ENCODE results near the gene MTA3. TPM values are rescaled to one million over a fixed set of nuclear protein-coding genes. Genes with fewer than 3 reads are reported as not detected.
A peak's percentile ranks its signal among the peaks of the same experiment; 100 is the strongest.

Gene MTA3
- total and polyA plus RNA-seq, 8 donors, result 16.8 to 28.1 (median 21.6) TPM

DNA sequence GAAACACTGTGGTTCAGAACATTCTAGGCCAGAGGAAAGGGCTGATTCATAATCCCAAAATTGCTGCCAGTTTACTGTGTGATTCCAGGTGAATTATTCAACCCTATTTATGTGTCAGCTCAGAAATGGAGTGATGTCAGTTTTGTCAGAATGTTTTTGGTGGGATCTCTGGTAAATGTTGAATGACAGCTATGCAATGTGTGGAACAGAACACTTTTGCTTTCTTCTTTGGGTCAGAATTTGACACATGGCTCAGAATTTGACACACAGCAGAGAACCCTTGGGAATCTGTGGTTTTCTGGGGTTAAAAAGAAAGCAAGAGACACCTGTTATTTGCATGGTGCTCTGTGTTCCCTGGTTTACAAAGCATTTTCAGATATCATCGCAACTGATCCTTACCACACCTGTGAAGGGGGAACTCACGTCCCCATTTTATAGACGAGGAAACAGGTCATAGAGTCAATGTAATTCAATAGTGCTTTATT is 1.6 kb upstream of the MTA3 start:
- DNase-seq (no peak), FAIRE-seq (no peak), ATAC-seq (no peak)
- TF ChIP-seq, protein P1, sequence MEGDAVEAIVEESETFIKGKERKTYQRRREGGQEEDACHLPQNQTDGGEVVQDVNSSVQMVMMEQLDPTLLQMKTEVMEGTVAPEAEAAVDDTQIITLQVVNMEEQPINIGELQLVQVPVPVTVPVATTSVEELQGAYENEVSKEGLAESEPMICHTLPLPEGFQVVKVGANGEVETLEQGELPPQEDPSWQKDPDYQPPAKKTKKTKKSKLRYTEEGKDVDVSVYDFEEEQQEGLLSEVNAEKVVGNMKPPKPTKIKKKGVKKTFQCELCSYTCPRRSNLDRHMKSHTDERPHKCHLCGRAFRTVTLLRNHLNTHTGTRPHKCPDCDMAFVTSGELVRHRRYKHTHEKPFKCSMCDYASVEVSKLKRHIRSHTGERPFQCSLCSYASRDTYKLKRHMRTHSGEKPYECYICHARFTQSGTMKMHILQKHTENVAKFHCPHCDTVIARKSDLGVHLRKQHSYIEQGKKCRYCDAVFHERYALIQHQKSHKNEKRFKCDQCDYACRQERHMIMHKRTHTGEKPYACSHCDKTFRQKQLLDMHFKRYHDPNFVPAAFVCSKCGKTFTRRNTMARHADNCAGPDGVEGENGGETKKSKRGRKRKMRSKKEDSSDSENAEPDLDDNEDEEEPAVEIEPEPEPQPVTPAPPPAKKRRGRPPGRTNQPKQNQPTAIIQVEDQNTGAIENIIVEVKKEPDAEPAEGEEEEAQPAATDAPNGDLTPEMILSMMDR (IDR thresholded peaks at IDR 0.05), result no peak
- H3K36me3 ChIP-seq, result no peaks in the 10 kb centered on the region
- H3K4me1 ChIP-seq, result peaks cover 13 to 21% (median 19%) of the 10 kb centered on the region in 3 donors
- H3K4me3 ChIP-seq, result no peak overlapping the region
- intact Hi-C loops (cut with DNase I), result no loop called here
- H3K27me3 ChIP-seq, result no peaks in the 10 kb centered on the region
- peak overlapping the region in 1 of 4 donors; percentile 91 for H3K27ac ChIP-seq
- 45 to 60% methylated on average over 3 of the region's 3 CpGs for WGBS, 2 donors
- H3K9me3 ChIP-seq, result no peaks in the 10 kb centered on the region

DNA sequence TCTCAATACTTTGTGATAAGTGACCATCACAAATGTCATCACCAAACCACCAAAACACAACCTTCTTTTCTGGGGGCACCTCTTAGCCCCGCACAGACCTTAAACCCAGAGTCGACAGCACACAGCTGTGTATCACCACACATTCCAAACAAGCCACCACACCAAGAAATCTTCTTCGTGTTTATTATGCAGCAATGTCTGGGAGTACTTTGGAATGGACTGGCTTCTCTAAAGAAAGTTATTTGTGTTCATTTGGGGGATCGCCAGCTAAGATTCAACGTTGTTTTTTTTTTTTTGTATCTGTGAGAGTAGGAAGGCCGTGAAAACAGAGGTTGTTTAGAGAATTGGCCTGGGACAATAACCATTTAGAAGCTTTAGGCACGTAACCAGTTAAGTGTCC is 1.1 kb upstream of the MTA3 start:
- H3K27me3 ChIP-seq, result no peaks in the 10 kb centered on the region
- H3K4me1 ChIP-seq, result peaks cover 8 to 17% (median 17%) of the 10 kb centered on the region in 3 donors
- FAIRE-seq (no peak), DNase-seq (no peak), ATAC-seq (no peak)
- WGBS, 2 donors, result 51 to 56% methylated on average over 7 of the region's 7 CpGs
- peak overlapping the region; percentile 26 to 91 (median 84) for H3K27ac ChIP-seq
- intact Hi-C loops (cut with DNase I), result no loop called here
- no peaks in the 10 kb centered on the region for H3K36me3 ChIP-seq
- TF ChIP-seq, protein P1 (IDR thresholded peaks at IDR 0.05), result no peak
- H3K9me3 ChIP-seq, result no peaks in the 10 kb centered on the region
- no peak overlapping the region for H3K4me3 ChIP-seq

DNA sequence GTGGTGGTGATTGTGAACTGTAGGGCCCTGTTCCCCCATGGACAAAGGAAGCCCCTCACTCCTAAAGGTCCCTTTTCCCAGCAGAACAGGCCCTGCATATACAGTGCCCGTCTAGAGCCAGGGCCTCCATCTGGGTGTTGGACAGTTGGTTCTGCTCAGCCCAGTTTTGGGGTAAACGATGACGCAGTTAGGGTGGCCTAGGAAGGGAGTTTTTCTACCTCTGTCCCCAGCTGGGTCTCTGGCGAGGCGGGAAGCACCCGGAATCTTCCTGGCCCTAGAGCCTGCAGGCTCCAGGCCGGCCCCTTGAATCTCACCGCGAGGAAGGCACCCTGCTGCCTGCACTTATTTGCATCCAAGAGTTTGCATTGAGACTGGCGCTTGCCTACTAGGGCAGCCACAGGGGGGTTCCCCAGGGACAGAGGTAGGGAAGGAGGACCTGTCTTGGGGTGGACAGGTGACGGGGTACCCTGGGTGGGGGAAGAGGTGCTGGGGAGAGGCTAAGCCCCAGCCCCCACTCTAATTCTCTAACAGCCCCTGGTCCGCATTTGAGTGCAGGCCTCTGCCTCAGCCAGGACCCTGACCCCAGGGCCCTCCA is 529 bp upstream of the MTA3 start:
- WGBS, 2 donors, result 18 to 27% methylated on average over 11 to 12 of the region's 12 CpGs

DNA sequence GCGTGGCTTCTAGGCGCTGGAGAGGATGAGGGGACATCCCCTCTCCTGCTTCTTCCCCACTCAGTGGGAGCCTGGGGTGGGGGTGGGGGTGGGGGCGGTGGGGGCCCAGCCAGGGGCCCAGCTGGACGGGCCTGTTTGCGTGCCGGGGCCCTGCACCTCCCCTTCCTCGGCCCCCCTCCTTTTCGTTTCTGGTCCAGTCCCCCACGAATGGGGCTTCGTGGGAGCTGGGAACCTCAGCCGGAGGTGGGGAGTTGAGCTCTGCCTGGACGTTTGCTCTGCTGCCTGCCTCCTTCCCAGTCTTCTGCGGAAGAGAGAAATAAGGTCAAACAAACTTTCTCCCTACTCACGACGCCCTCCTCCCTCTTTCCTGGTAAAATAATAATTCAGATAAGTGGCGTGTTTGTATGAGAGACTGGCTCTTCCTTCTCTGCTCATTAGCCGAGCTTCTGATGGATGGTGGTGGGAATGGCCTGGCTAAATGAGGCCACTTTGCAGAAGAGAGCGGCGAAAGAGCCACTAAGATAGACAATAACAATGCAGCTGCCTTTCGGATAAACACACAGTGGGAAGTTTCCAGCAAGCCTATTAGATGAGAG is 782 bp downstream of the MTA3 start:
- FAIRE-seq, result no peak
- intact Hi-C loops (cut with DNase I), result no loop called here
- peaks cover 0 to 11% (median 11%) of the 10 kb centered on the region in 3 donors for H3K4me1 ChIP-seq
- 1 to 2% methylated on average over 14 to 20 of the region's 20 CpGs for WGBS, 2 donors
- H3K27ac ChIP-seq, result peak overlapping the region; percentile 75 to 91 (median 84)
- TF ChIP-seq, protein P1 (IDR thresholded peaks at IDR 0.05), result no peak
- H3K9me3 ChIP-seq, result no peaks in the 10 kb centered on the region
- peak in 5 of 6 donors; percentile 12 to 60 (median 25) for DNase-seq
- no peaks in the 10 kb centered on the region for H3K36me3 ChIP-seq
- ATAC-seq, result peak; percentile 32 to 52 (median 42)
- H3K27me3 ChIP-seq, result no peaks in the 10 kb centered on the region
- peak overlapping the region; percentile 71 to 97 (median 87) for H3K4me3 ChIP-seq

More for the DNA sequence above, 529 bp upstream of the MTA3 start:
- Histone ChIP-seq H3K9me3 (no peaks in the 10 kb centered on the region), H3K27ac (peak overlapping the region; percentile 26 to 91 (median 84)), H3K36me3 (no peaks in the 10 kb centered on the region), H3K27me3 (no peaks in the 10 kb centered on the region), H3K4me1 (peaks cover 3 to 14% (median 12%) of the 10 kb centered on the region in 3 donors), H3K4me3 (peak overlapping the region in 3 of 4 donors; percentile 85 to 97 (median 89))
- intact Hi-C loops (cut with DNase I), result no loop called here
- FAIRE-seq (no peak), DNase-seq (peak; percentile 37 to 69 (median 52)), ATAC-seq (peak; percentile 49 to 75 (median 68))
- TF ChIP-seq, protein P1 (IDR thresholded peaks at IDR 0.05), result no peak

DNA sequence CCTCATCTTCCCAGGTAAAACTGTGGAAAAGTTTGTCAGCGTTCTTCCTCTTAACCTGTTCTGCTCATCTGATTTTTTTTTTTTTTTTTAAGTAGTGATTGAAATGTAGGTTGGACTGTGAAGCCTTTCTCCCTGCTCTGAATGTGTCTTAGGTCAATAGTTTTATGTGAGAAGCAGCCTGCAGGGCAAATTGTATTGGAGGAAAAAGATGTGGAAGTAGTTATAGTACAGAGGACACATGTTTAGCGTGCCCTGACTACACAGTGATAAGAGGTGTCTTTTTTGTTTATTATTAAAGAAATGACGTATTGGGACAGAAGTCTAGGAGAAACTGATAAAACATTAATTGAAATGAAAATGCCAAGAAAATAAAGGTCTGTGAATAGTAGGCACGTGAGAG is 1.5 kb downstream of the MTA3 start:
- H3K36me3 ChIP-seq, result no peaks in the 10 kb centered on the region
- FAIRE-seq (no peak), DNase-seq (no peak), ATAC-seq (no peak)
- TF ChIP-seq, protein P1 (IDR thresholded peaks at IDR 0.05), result no peak
- peak overlapping the region in 3 of 4 donors; percentile 85 to 97 (median 89) for H3K4me3 ChIP-seq
- peak overlapping the region in 1 of 4 donors; percentile 87 for H3K27ac ChIP-seq
- intact Hi-C loops (cut with DNase I), result no loop called here
- H3K27me3 ChIP-seq, result no peaks in the 10 kb centered on the region
- 16 to 19% methylated on average over 4 of the region's 4 CpGs for WGBS, 2 donors
- peaks cover 0 to 11% (median 11%) of the 10 kb centered on the region in 3 donors for H3K4me1 ChIP-seq
- no peaks in the 10 kb centered on the region for H3K9me3 ChIP-seq
